IPS-20b (cell line): ENCODE results near the gene SNX25.

Experiments used
- H3K27ac ChIP-seq: one replicate; pipeline ENCODE4 v1.5.1; 2013; ENCODE audit warnings: low read length
- H3K27me3 ChIP-seq: 2 replicates; pipeline ENCODE4 v1.6.1; 2013; ENCODE audit warnings: mild to moderate bottlenecking, low read length, inconsistent platforms; ENCODE audit not compliant: insufficient read depth
- H3K36me3 ChIP-seq: 2 replicates; pipeline ENCODE4 v1.6.1; 2013; ENCODE audit warnings: low read depth, mild to moderate bottlenecking, inconsistent platforms, low read length, moderate library complexity; ENCODE audit not compliant: insufficient read depth
- H3K4me1 ChIP-seq: 2 replicates; pipeline ENCODE4 v1.6.1; 2013; ENCODE audit warnings: mild to moderate bottlenecking, control low read depth, inconsistent platforms, low read length, moderate library complexity; ENCODE audit not compliant: insufficient read depth
- H3K4me3 ChIP-seq: 2 replicates; pipeline ENCODE4 v1.5.1; 2013; ENCODE audit warnings: mild to moderate bottlenecking, low read length, inconsistent platforms
- H3K9ac ChIP-seq: 2 replicates; pipeline ENCODE4 v1.6.1; 2013; ENCODE audit warnings: low read depth, mild to moderate bottlenecking, inconsistent platforms, low read length, moderate library complexity
- H3K9me3 ChIP-seq: 2 replicates; pipeline ENCODE4 v1.6.1; 2013; ENCODE audit warnings: mild to moderate bottlenecking, low read depth, low read length, inconsistent platforms; ENCODE audit not compliant: insufficient read depth

SNX25 gene

GRCh38 chr4:185221912-185222311 is 12.5 kb downstream of the SNX25 start:
- H3K27ac ChIP-seq, result no peak overlapping the region
- no peaks in the 10 kb centered on the region for H3K27me3 ChIP-seq
- no peak overlapping the region for H3K9ac ChIP-seq
- no peaks in the 10 kb centered on the region for H3K36me3 ChIP-seq
- H3K4me3 ChIP-seq, result no peak overlapping the region
- H3K9me3 ChIP-seq, result no peaks in the 10 kb centered on the region
- H3K4me1 ChIP-seq, result peaks cover 8% of the 10 kb centered on the region; the same call in 1 of the 2 replicates

GRCh38 chr4:185222598-185222997 is 13.2 kb downstream of the SNX25 start:
- Histone ChIP-seq H3K4me1 (peaks cover 1% of the 10 kb centered on the region; the same call in 1 of the 2 replicates), H3K4me3 (no peak overlapping the region)

GRCh38 chr4:185224597-185224996 is 15.2 kb downstream of the SNX25 start:
- Histone ChIP-seq H3K9me3 (no peaks in the 10 kb centered on the region), H3K36me3 (no peaks in the 10 kb centered on the region), H3K27ac (no peak overlapping the region), H3K4me3 (no peak overlapping the region), H3K9ac (no peak overlapping the region), H3K27me3 (no peaks in the 10 kb centered on the region), H3K4me1 (no peaks in the 10 kb centered on the region)

More at GRCh38 chr4:185222598-185222997, 13.2 kb downstream of the SNX25 start:
- Histone ChIP-seq H3K27ac (no peak overlapping the region), H3K36me3 (no peaks in the 10 kb centered on the region), H3K9ac (no peak overlapping the region), H3K9me3 (no peaks in the 10 kb centered on the region), H3K27me3 (no peaks in the 10 kb centered on the region)

GRCh38 chr4:185225940-185226339 is 16.5 kb downstream of the SNX25 start:
- Histone ChIP-seq H3K36me3 (no peaks in the 10 kb centered on the region), H3K27ac (no peak overlapping the region), H3K27me3 (no peaks in the 10 kb centered on the region), H3K4me1 (no peaks in the 10 kb centered on the region), H3K4me3 (no peak overlapping the region), H3K9ac (no peak overlapping the region), H3K9me3 (no peaks in the 10 kb centered on the region)

- Histone ChIP-seq H3K27ac (no peak overlapping the region), H3K9me3 (no peaks in the 10 kb centered on the region), H3K4me1 (no peaks in the 10 kb centered on the region), H3K4me3 (no peak overlapping the region), H3K9ac (no peak overlapping the region), H3K27me3 (no peaks in the 10 kb centered on the region), H3K36me3 (no peaks in the 10 kb centered on the region)
Observed at GRCh38 chr4:185227131-185227551, 17.7 kb downstream of the SNX25 start.

- Histone ChIP-seq H3K4me1 (no peaks in the 10 kb centered on the region), H3K9ac (no peak overlapping the region), H3K36me3 (no peaks in the 10 kb centered on the region), H3K9me3 (no peaks in the 10 kb centered on the region), H3K27me3 (no peaks in the 10 kb centered on the region), H3K4me3 (no peak overlapping the region), H3K27ac (no peak overlapping the region)
Observed at GRCh38 chr4:185227713-185228278, 18.4 kb downstream of the SNX25 start.

- Histone ChIP-seq H3K9me3 (no peaks in the 10 kb centered on the region), H3K36me3 (no peaks in the 10 kb centered on the region), H3K4me3 (no peak overlapping the region)
Observed at GRCh38 chr4:185229021-185229818, 19.8 kb downstream of the SNX25 start.

GRCh38 chr4:185232370-185232769 is 23.0 kb downstream of the SNX25 start:
- H3K4me3 ChIP-seq, result no peak overlapping the region
- H3K27ac ChIP-seq, result no peak overlapping the region
- H3K4me1 ChIP-seq, result no peaks in the 10 kb centered on the region; the same call in 1 of the 2 replicates
- no peak overlapping the region for H3K9ac ChIP-seq
- no peaks in the 10 kb centered on the region for H3K27me3 ChIP-seq
- no peaks in the 10 kb centered on the region for H3K9me3 ChIP-seq
- H3K36me3 ChIP-seq, result no peaks in the 10 kb centered on the region

More at GRCh38 chr4:185229021-185229818, 19.8 kb downstream of the SNX25 start:
- H3K27me3 ChIP-seq, result no peaks in the 10 kb centered on the region
- H3K4me1 ChIP-seq, result no peaks in the 10 kb centered on the region
- no peak overlapping the region for H3K9ac ChIP-seq
- no peak overlapping the region for H3K27ac ChIP-seq

GRCh38 chr4:185235119-185235842 is 25.9 kb downstream of the SNX25 start:
- Histone ChIP-seq H3K4me1 (no peaks in the 10 kb centered on the region; the same call in 1 of the 2 replicates), H3K9ac (no peak overlapping the region), H3K27ac (no peak overlapping the region), H3K4me3 (no peak overlapping the region), H3K9me3 (peaks cover 8% of the 10 kb centered on the region), H3K36me3 (no peaks in the 10 kb centered on the region), H3K27me3 (no peaks in the 10 kb centered on the region)

GRCh38 chr4:185235843-185236503 is 26.6 kb downstream of the SNX25 start:
- Histone ChIP-seq H3K9me3 (peaks cover 8% of the 10 kb centered on the region), H3K9ac (no peak overlapping the region), H3K27me3 (no peaks in the 10 kb centered on the region), H3K4me1 (no peaks in the 10 kb centered on the region; the same call in 1 of the 2 replicates), H3K36me3 (no peaks in the 10 kb centered on the region), H3K4me3 (no peak overlapping the region), H3K27ac (no peak overlapping the region)

- H3K9me3 ChIP-seq, result peaks cover 8% of the 10 kb centered on the region
- H3K9ac ChIP-seq, result no peak overlapping the region
- no peaks in the 10 kb centered on the region for H3K36me3 ChIP-seq
- no peaks in the 10 kb centered on the region for H3K27me3 ChIP-seq
- no peak overlapping the region for H3K27ac ChIP-seq
- no peak overlapping the region for H3K4me3 ChIP-seq
- no peaks in the 10 kb centered on the region; the same call in 1 of the 2 replicates for H3K4me1 ChIP-seq
Observed at GRCh38 chr4:185237175-185237574, 27.8 kb downstream of the SNX25 start.
